Stimulated activated naive CD8-positive, alpha-beta T cell treated with anti-CD3 and anti-CD28 coated beads, Interleukin-15, Interleukin-2, amounts not matched to agents 100 U/mL and 50 U/mL, for 24 hours (primary cell): ENCODE results near the gene PHF5A.
"Not testable (repeated sequence)": the region's sequence is repeated elsewhere in the genome, so short reads cannot be mapped to it uniquely, and the experiment has no call there.

Experiments
- ATAC-seq: fragments of 150-1000 bp; cut with Tn5 transposase; one replicate; pipeline ENCODE4 v1.10.0; 2021
- DNase-seq: peaks from one replicate; pipeline ENCODE4 v3.0.0; 2021

Gene PHF5A

DNA sequence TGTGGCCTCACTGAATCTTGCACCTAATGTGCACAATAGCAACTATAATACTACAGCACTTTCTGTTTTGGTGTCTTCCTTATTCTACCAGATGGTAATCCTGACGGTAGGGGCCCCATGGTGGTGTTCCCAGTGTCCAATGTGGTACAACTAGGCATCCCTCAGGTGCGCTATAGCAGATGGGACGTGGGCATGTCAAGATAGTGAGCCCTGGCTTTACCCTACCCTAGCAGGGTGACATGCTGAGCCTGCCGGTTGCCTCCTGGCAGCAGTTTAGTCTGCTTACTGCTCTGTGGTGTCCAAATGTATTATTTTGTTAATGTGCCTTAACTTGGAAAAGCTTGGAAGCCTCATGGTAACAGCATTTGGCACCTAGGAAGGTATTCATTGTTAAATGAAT lies 19.6 kb upstream of the PHF5A start:
- no peak for ATAC-seq
- DNase-seq, result no peak

DNA sequence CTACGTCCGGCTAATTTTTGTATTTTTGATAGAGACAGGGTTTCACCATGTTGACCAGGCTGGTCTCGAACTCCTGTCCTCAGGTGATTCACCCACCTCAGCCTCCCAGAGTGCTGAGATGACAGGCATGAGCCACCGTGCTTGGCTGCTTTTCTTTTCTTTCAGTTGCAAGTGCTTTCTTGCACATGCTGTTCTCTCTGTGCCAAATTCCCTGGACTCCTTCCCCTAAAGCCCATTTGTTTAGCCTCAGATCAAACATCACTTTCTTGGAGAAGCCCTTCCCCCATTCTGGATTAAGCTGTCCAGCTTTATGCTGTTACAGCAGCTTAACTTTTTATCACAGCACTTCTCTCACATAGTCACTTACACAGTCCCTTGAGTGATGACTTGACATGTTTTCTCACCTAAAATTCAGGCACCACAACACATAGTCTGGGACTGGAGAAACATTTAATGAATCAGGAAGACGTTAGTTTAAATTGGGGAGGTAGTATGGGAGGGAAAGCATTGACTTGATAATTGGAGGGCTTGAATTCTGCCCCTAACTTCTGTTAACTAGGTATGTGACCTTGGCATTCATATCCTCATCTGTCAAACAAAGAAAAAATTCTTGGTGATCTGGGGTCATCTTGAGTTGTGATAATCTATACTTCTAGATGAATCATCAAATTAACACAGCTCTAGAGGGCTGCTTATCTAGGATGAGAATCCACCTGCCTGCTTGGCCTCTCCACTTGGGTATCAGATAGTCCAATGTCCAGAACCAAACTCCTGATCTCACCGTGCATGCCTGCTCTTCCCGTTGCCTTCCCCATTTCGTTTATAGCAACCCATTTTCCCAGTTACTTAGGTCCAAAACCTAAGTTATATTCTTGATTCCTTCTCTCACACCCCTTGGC lies 18.8 kb upstream of the PHF5A start:
- no peak for ATAC-seq

DNA sequence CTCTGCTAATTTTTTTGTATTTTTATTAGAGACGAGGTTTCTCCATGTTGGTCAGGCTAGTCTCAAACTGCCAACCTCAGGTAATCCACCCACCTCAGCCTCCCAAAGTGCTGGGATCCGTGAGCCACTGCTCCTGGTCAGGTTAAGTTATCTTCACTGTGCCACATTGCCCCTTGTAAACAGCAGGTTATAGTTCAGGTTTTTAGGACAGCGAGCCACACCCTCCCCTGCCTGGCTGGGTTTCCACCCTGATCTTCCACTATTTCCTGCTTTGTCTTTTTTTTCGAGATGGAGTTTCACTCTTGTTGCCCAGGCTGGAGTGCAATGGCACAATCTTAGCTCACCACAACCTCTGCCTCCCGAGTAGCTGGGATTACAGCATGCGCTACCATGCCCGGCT lies 16.5 kb upstream of the PHF5A start:
- no peak for DNase-seq
- no peak for ATAC-seq

More for the DNA sequence above, 18.8 kb upstream of the PHF5A start:
- no peak for DNase-seq

DNA sequence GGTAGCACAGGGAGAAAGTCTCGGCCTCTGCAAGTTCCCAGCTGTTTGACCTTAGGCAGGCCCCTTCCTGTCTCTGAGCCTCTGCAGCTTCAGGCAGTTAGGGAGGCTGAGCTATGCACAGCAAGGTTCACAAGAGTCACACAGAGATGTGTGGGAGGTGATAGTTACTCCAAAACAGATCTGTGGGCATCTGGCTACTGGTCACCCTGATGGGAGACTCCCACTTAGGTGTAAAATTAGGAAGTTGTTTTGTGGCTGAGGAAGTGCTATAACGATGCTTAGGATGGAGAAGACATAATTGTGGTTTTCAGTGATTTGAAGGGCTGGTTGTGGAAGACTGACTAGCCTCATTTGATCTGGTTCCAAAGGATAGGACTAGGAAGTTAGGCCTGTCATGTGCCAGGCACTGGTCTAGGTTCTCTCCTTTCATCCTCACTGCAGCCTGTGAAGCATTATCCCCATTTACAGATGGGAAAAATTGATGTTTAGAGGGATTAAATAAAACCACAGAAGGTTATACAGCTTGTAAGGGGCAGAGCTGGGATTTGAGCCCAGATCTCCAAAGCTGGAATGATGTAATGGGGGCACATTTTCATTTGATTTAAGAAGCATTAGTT lies 13.9 kb upstream of the PHF5A start:
- DNase-seq (no peak), ATAC-seq (no peak)

DNA sequence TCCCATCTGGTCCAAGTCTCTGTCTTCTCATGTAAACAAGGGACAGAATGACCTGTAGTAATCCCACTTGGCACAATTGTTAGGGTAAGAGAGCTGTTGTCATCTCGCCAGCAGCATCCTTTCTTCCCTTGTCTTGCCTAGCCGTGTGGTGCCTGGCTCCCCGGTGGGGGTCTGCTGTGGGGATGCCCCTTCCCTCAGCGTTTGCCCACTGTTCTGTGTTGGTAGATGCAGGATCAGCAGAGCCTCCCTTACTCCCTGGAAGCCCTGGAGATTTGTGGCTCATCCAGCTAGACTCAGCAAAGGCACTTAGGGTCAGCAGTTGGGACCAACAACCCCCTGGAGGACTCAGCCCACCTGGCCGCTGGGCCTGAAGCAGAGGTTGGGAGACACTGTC lies 13.4 kb upstream of the PHF5A start:
- no peak for ATAC-seq
- no peak for DNase-seq

DNA sequence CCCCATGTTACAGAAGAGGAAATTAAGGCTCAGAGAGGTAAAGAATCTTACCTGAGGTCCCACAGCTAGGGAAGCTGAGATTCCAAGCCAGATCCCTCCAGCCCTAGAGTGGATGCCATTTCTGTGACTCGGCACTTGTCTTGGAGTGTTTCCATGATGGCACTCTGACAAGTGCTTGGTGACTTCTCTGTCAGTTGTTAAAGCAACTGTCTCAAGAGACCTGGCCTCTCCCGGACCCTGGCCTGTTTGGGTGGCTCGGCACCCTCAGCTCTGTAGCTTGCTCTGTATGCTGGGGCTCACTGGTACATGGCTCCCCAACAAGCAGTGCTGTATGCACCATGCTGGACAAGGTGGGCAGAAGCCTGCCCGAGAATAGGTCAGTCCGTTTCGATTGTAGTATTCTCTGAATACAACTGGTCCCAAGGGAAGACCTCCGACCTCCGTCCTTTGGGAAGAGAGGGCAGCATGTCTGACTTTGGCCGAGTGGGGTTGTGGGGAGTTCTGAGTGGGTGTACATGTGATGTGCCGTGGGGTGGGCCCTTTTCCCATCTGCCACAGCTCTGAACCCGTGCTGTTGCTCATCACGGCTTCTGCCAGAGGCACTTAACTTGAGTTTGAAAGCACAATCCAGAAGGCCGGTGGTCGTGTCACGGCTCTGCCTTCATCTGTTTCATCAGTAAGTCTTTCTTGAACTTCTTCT lies 12.8 kb upstream of the PHF5A start:
- no peak for DNase-seq
- no peak for ATAC-seq

DNA sequence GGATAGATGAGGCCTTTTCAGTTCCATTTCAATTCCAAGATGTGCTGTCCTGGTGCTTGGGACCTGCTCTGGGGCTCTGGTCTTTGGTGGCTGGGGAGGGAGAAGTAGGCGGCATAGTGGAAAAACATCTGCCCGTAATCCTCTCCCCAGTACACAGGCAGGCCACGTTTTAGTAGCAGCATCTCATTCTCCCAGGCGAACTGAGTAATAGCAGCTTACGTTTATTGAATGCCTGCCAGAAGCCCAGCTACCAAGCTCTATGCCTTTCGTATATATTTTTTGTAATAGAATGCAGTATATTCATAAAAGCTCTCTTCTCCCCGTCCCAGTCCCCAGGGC lies 11.9 kb upstream of the PHF5A start:
- ATAC-seq, result no peak
- DNase-seq, result no peak

DNA sequence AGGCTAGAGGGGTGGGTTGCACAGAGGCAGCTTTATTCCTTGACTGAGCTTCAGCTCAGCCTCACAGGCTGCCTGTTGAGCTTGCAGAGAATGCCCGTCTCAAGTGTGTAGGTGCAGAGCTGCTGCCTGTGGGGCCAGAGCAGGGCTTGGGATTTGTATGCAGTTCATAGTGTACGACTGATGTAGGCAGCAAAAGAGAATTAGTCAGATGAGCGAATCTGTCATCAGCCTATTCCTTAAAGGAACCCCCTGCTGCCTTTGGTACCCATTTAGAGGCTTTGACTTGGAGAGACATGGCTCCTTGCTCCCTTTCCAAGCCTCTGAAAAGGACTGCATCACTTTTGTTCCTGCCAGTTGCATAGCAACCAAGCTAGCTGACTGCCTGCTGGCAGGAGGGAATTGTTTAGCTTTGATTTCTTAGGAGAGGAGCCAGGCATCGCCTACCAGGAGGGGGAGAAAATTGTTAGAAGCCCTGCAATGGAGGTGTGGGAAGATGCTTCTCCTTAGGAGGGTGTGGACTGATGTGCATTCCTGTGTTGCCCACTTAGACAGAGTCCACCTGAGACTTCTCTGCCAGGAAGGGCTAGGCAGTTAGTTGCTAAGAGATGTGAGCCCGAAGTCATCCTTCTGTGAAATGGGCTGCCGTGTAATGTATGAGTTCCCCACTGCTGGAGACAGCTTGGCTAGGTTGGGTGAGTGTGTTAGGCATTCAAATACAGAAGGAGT lies 11.3 kb upstream of the PHF5A start:
- ATAC-seq (no peak), DNase-seq (no peak)

DNA sequence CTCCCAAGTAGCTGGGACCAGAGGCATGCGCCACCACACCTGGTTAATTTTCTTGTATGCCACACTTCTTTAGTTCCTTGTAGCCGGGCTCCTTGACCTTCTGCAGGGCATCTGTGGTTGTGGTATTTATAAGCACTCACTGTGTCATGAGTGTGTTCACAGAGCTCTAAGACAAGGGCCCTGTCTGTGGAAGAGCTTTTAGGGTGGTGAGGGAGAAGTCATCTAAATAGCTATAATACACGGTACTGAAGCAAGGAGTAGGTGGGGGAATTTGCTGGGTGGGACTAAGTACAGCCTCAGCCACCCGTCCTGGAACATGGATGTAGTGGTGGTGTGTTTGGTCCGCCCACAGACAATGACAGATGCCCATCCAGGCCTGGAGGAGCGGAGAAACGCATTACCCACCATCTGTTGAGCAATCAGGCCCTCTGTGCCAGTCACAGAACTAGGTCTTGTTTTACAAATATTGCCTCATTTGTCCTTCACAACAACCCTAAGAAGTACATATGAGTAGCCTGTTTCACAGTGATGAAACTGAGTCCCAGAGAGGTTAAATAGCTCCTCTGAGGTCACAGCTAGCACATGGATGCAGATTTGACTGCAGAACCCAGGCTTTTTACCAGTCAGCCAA lies 10.5 kb upstream of the PHF5A start:
- ATAC-seq (peak; percentile 80), DNase-seq (peak; percentile 22)

DNA sequence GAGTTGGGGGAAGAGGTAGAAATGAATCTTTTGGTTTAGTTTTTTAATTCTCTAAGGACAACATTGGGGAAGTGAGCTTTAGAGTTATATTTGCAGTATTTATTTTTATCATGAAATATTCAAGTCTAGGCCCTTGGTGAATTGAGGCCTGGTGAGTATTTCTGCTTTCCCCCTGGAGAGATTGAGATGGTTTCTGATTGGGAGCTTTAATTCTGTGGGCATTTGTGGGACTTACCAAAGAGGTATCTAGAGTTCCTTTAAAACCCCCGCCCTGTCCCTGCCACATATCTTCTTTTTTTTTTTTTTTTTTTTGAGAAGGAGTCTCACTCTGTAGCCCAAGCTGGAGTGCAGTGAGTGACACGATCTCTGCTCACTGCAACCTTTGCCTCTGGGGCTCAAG lies 10.0 kb upstream of the PHF5A start:
- ATAC-seq (peak; percentile 21), DNase-seq (no peak)

DNA sequence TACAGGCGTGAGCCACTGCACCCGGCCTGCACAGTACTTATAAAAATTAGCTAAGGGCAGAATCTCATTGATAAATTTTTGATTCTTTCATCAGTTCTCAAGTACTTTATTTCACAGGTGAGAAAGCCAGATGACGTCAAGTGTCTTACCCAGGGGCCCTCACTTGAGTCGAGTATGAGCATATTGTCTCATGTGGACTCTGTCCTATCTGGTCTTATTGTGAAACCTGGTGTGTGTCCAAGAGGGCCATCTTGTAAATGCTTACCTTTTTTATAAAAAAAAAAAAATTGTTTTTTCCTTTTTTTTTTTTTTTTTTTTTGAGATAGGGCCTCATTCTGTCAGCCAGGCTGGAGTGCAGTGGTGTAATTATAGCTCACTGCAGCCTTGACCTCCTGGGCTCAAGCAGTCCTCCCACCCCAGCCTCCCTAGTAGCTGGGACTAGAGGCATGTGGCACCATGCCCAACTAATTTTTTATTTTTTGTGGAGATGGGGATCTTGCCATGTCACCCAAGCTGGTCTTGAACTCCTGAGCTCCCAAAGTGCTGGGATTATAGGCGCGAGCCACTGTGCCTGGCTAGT lies 6.5 kb upstream of the PHF5A start:
- ATAC-seq (no peak), DNase-seq (no peak)

DNA sequence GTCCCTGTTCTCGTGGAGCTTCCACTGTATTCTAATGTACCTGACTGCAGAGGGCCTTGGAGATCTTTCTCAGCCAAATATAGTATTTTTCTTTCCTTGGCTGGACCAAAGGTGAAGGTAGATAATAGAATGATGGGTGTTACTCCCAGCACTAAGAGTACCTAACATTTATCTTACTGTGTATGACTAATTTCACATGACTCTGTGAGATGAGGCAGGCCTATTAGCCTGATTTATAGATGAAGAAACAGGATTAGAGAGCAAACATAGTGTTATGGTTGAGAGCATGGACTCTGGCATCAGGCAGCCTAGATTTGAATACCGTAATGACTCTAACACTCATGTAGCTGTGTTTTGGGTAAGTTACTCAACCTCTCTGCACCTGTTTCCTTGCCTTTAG lies 3.1 kb upstream of the PHF5A start:
- ATAC-seq (no peak), DNase-seq (no peak)

DNA sequence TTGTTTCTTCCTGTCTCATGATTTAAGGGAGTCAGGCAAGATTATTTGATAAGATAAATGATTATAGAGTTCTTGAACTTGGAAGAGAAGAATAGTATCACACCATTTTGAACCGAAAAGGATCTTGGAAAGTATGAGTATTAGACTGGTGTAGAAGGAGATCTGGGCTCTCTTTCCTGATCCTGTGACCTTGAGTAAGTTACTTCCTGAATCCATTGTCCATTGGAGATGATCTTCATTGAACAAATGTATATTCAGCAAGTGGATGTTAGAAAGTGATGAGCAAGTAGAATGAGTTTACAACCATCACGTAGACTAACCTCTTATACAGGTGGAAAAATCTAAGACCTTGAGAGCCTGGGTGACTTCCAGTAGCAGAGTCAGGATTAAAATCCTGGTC lies 2.4 kb upstream of the PHF5A start:
- ATAC-seq (no peak), DNase-seq (no peak)

DNA sequence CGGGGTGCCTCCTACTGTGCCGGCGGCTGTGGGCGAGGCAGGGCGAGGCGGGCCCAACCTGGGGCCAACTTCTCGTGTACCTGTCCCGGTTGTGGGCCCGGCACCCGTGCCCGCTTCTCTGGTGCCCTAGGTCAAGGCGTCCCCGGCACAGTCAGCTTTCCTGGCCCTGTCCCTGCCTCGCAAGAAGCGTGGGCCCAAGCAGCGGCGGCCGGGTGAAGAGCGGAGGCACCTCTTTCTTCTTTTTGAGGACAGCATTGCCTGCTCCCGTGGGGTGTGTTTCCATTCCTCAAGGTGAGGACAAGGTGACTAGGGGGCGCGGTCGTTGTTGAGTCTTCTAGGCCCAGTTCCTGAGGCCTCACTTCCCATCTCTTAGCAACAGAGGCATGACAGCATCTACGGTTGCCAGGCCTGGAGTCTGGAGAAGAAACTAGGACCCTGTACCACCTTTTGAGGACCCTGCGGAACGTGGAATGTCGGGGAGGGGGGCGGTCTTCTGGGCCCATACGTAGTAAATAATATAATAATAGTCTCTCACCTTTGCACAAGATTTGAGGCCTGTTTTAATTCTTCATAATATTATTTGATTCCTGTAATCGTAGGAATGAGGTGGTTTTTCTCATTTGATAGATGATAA lies 843 bp upstream of the PHF5A start:
- no peak for DNase-seq
- ATAC-seq, result peak; percentile 16

DNA sequence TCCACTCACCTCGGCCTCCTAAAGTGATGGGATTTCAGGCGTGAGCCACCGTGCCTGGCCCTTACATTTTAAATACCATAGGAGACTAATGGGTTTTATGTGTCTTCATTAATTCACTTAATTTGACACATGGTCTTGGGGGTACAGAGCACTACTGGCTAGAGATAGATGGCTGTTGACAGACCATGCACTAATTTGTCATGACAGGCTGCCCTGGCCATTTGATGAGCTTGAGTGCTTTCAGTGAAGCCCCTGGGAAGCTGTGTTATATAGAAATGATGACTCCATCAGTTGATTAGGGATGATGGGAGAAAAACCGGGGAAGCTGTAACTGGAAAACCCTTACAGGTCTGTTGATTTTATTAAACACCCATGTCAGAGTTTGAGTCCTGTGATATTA lies 6.6 kb downstream of the PHF5A start:
- no peak for DNase-seq
- no peak for ATAC-seq

DNA sequence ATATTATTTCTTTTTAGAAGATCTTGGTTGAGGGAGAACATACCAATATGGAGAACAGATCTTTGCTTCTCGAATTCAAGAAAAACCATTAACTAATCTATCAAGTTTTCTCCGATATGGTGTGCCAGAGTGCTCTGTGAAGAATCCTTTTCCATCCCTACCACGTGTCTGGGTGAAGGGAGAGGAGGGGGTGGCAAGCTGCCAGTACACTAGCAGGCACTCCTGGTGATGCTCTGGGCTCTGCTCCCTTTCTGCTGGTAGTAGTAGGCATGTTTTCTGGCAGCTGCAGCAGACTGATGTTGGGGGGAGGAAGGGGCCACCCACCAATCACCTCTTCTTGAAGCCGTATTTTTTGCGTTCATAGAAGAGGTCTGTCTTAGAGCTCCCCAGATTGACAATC lies 8.4 kb downstream of the PHF5A start:
- DNase-seq, ATAC-seq: not testable (repeated sequence)

DNA sequence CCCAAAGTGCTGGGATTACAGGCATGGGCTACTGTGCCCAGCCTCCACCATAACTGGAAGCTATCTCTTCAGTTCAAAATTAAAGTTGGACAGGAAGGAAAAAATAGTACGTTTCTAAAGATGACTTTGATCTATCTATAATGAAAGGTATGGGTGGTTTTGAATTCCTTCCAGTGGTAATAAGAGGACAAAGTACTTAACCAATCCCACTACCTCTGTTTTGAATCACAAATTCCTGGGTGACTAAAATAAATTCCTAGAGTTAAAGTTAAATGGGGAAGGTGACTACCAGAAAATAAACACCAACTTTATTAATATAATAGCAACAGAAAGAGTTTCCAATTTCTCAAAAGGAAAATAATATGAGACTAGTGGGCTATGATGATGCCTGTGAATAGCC lies 9.1 kb downstream of the PHF5A start:
- no peak for DNase-seq
- no peak for ATAC-seq

DNA sequence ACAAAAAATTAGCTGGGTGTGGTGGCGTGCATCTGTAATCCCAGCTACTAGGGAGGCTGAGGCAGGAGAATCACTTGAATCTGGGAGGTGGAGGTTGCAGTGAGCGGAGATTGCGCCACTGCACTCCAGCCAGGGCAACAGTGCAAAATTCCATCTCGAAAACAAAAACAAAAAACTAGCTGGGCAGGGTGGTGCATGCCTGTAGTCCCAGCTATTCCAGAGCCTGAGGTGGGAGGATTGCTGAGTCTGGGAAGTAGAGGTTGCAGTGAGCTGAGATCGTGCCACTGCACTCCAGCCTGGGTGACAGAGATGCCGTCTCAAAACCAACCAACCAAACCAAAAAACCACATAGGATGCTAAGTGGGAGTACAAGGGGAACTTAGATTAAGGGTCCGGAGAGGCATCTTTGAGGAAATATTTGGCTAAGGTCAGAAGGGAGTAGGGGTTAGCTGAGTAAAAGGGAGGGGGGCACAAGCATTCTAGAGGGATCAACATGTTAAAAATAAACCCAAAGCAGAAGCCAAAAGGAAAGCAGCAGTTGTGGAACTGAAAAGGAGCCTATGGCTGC lies 10.2 kb downstream of the PHF5A start:
- no peak for ATAC-seq

DNA sequence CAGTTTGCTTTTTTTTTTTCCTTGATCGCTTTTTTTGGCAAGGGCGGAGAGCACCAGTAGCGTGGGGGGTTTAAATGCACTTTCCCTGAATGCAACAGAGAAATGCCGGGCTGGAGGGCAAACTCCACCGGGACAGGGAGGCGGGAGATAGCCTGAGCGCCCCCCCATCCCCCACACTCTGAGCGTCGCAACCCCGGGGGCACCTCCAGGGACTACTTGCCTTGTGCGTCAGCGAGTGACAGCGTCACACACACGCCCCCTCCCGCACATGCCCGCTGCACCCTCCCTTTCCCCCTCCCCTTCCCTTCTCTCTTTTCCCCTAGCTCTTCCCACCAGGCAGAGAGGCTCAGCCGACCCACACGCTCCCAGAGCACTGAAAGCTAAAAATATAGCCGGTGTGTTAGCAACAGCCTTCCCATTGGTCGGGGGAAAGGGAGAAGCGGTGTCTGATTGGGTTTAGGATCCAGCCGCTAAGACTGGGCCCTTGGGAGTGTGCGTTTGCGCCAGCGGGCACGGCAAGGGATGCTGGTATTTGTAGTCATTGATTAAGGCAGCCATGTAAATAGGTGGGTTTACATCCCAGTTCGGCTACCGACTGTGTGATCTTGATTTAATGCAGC lies 20.2 kb downstream of the PHF5A start:
- peak; percentile 78 for ATAC-seq
- peak; percentile 92 for DNase-seq

More for the DNA sequence above, 10.2 kb downstream of the PHF5A start:
- DNase-seq, result no peak

DNA sequence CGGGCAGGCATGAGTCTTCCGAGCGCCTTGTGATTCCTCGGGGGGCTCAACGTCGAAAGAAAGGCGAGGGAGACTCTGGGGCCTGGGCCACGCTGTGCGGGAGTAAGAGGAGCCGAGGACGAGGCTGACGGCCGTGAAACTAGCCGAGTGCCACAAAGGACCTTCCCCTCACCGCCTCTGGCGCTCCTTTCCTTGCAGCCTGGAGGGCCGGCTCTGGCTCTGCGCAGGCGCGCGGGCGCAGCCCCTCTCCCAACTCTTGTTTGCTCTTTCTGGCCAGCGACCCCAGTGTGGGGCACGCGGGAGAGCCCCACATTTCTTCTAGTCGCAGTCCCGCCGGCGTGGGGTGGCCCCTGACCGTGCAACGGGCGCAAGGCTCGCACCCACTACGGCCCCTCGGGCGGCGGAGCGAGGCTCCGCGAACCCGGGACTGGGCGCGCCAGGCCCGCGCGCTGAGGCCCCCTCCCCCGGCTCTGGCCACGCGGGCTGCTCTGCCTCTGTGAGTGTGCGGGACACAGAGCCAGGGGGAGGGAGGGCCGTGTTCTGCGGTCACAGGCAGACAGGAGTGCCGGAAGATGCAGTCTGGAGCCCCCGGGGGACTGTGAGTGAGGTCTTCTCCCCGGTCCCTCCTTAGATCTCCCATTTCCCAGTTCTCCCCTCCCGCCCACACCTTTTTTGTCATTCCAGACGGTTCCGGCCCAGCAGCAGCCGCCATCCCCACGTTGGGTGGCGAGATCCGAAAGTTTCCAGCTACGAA lies 20.9 kb downstream of the PHF5A start:
- ATAC-seq (peak; percentile 2), DNase-seq (peak; percentile 70)
